Testis (tissue), 2 donors: ENCODE data around the gene SERAC1.

Experiments used
- CTCF ChIP-seq, 3 experiments: fragments of 450-650 bp in 2 of 3; fragments of 200-600 bp in 1 of 3; sonication (generic) in 1 of 3; IDR thresholded peaks; one replicate each; pipeline ENCODE4 v1.5.1; 2016 to 2019; ENCODE audit warnings: antibody characterized with exemption in 3 of 3, mild to moderate bottlenecking in 2 of 3, moderate library complexity in 1 of 3
- POLR2A ChIP-seq: fragments of 450-650 bp; IDR thresholded peaks from one replicate; pipeline ENCODE4 v1.6.1; 2017; ENCODE audit warnings: antibody characterized with exemption, mild to moderate bottlenecking, moderate library complexity

- TF ChIP-seq POLR2A (no peak), CTCF (IDR thresholded peaks at IDR 0.05) (no peak)
Measured at GRCh38 chr6:158103228-158103627, 64.8 kb downstream of the SERAC1 start.
